ENCODE data around the gene ZNF33B.

The ZNF33B gene

GRCh38 chr10:42618424-42618823 is 19.9 kb downstream of the ZNF33B start:
- no peak overlapping the region for H3K4me3 ChIP-seq (ENCODE audit: low read depth, low read length)
- TF ChIP-seq CTCF (IDR thresholded peaks at IDR 0.05; ENCODE audit: low read depth, low read length, missing control alignments), result no peak
- DNase-seq (ENCODE audit: low read depth), result no peak

GRCh38 chr10:42615419-42615818 is 23.0 kb downstream of the ZNF33B start:
- no peak for DNase-seq (ENCODE audit: low read depth)
- TF ChIP-seq CTCF (IDR thresholded peaks at IDR 0.05; ENCODE audit: low read depth, low read length, missing control alignments), result no peak
- H3K4me3 ChIP-seq (ENCODE audit: low read depth, low read length), result no peak overlapping the region

- DNase-seq (ENCODE audit: low read depth), result no peak
- H3K4me3 ChIP-seq (ENCODE audit: low read depth, low read length), result no peak overlapping the region
- no peak for TF ChIP-seq CTCF (IDR thresholded peaks at IDR 0.05; ENCODE audit: low read depth, low read length, missing control alignments)
Observed at GRCh38 chr10:42609872-42610271, 28.5 kb downstream of the ZNF33B start.

- TF ChIP-seq CTCF (IDR thresholded peaks at IDR 0.05; ENCODE audit: low read depth, low read length, missing control alignments), result no peak
- no peak overlapping the region for H3K4me3 ChIP-seq (ENCODE audit: low read depth, low read length)
- no peak for DNase-seq (ENCODE audit: low read depth)
Observed at GRCh38 chr10:42598249-42598873, 40.0 kb downstream of the ZNF33B start.

- no peak overlapping the region for H3K4me3 ChIP-seq (ENCODE audit: low read depth, low read length)
- DNase-seq (ENCODE audit: low read depth), result no peak
- TF ChIP-seq CTCF (IDR thresholded peaks at IDR 0.05; ENCODE audit: low read depth, low read length, missing control alignments), result no peak
Observed at GRCh38 chr10:42596196-42596595, 42.2 kb downstream of the ZNF33B start.

- no peak for TF ChIP-seq CTCF (IDR thresholded peaks at IDR 0.05; ENCODE audit: low read depth, low read length, missing control alignments)
- H3K4me3 ChIP-seq (ENCODE audit: low read depth, low read length), result no peak overlapping the region
- DNase-seq (ENCODE audit: low read depth), result no peak
Observed at GRCh38 chr10:42594246-42594650, 44.1 kb downstream of the ZNF33B start.

GRCh38 chr10:42593284-42593683 is 45.1 kb downstream of the ZNF33B start:
- DNase-seq (ENCODE audit: low read depth), result no peak
- no peak for TF ChIP-seq CTCF (IDR thresholded peaks at IDR 0.05; ENCODE audit: low read depth, low read length, missing control alignments)
- no peak overlapping the region for H3K4me3 ChIP-seq (ENCODE audit: low read depth, low read length)
